HL-60 (cell line): Measurements from ENCODE around the gene PRKCG.

Source experiments
- DNase-seq, 2 experiments: peaks; one replicate each; pipeline ENCODE4 v3.0.0-alpha.2; 2010 to 2020; ENCODE audit warnings: low read depth in 1 of 2, low spot score in 1 of 2
- H3K27ac ChIP-seq: fragments of 250-450 bp; sonication (Bioruptor Pico); replicated peaks from 2 replicates; pipeline ENCODE4 v1.5.1; 2020; ENCODE audit warnings: mild to moderate bottlenecking, moderate library complexity
- H3K27me3 ChIP-seq: fragments of 250-450 bp; sonication (Bioruptor Pico); 2 replicates; pipeline ENCODE4 v1.5.1; 2021; ENCODE audit warnings: mild to moderate bottlenecking, moderate library complexity; ENCODE audit not compliant: insufficient read depth, poor library complexity, severe bottlenecking
- H3K4me3 ChIP-seq: replicated peaks from 2 replicates; pipeline ENCODE4 v1.5.1; 2011; ENCODE audit warnings: mild to moderate bottlenecking, control low read depth, low read length; ENCODE audit not compliant: insufficient read depth
- GABPA ChIP-seq: IDR thresholded peaks from 2 replicates; pipeline ENCODE4 v1.6.1; 2012; ENCODE audit warnings: low read depth
- POLR2AphosphoS5 ChIP-seq: IDR thresholded peaks from 2 replicates; pipeline ENCODE4 v1.6.1; 2012; ENCODE audit warnings: low read depth
- SPI1 ChIP-seq: IDR thresholded peaks from 2 replicates; pipeline ENCODE4 v1.6.1; 2012; ENCODE audit warnings: low read depth, mild to moderate bottlenecking, borderline replicate concordance
- TF ChIP-seq, protein P1 (sequence below): IDR thresholded peaks from 2 replicates; pipeline ENCODE4 v1.6.1; 2012; ENCODE audit warnings: low read depth; ENCODE audit not compliant: insufficient replicate concordance
- TF ChIP-seq, protein P2 (sequence below): IDR thresholded peaks from one replicate; pipeline ENCODE4 v1.5.1; 2011; ENCODE audit warnings: low read length, control low read depth, inconsistent platforms; ENCODE audit not compliant: insufficient read depth

The PRKCG gene

DNA sequence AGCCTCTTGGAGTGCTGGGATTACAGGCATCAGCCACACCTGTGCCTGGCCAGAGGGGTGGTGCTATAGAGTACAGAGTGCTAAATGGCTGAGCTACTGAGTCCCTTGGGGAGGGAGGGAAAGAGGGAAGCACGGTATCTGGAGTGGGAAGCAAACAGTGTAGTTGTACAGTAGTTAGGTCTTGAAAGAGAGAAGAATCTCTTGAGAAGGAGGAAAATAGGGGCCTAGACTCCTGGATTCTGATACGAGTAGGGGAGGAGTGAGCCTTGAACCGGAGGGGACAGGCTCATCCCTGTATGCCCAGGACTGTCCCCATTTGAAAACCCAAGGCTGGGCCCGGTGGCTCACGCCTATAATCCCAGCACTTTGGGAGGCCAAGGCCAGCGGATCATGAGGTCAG is 9.2 kb upstream of the PRKCG start:
- DNase-seq = no peak
- Histone ChIP-seq H3K27me3 (no peaks in the 10 kb centered on the region), H3K27ac (no peak overlapping the region), H3K4me3 (no peak overlapping the region)
- TF ChIP-seq GABPA = no peak

DNA sequence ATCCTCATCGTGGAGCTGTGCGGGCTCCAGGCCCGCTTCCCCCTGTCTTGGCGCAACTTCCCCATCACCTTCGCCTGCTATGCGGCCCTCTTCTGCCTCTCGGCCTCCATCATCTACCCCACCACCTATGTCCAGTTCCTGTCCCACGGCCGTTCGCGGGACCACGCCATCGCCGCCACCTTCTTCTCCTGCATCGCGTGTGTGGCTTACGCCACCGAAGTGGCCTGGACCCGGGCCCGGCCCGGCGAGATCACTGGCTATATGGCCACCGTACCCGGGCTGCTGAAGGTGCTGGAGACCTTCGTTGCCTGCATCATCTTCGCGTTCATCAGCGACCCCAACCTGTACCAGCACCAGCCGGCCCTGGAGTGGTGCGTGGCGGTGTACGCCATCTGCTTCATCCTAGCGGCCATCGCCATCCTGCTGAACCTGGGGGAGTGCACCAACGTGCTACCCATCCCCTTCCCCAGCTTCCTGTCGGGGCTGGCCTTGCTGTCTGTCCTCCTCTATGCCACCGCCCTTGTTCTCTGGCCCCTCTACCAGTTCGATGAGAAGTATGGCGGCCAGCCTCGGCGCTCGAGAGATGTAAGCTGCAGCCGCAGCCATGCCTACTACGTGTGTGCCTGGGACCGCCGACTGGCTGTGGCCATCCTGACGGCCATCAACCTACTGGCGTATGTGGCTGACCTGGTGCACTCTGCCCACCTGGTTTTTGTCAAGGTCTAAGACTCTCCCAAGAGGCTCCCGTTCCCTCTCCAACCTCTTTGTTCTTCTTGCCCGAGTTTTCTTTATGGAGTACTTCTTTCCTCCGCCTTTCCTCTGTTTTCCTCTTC is 8.0 kb upstream of the PRKCG start:
- TF ChIP-seq SPI1 (no peak), POLR2AphosphoS5 (no peak; the same call in 1 of the 2 replicates), GABPA (no peak)
- TF ChIP-seq, protein P1, sequence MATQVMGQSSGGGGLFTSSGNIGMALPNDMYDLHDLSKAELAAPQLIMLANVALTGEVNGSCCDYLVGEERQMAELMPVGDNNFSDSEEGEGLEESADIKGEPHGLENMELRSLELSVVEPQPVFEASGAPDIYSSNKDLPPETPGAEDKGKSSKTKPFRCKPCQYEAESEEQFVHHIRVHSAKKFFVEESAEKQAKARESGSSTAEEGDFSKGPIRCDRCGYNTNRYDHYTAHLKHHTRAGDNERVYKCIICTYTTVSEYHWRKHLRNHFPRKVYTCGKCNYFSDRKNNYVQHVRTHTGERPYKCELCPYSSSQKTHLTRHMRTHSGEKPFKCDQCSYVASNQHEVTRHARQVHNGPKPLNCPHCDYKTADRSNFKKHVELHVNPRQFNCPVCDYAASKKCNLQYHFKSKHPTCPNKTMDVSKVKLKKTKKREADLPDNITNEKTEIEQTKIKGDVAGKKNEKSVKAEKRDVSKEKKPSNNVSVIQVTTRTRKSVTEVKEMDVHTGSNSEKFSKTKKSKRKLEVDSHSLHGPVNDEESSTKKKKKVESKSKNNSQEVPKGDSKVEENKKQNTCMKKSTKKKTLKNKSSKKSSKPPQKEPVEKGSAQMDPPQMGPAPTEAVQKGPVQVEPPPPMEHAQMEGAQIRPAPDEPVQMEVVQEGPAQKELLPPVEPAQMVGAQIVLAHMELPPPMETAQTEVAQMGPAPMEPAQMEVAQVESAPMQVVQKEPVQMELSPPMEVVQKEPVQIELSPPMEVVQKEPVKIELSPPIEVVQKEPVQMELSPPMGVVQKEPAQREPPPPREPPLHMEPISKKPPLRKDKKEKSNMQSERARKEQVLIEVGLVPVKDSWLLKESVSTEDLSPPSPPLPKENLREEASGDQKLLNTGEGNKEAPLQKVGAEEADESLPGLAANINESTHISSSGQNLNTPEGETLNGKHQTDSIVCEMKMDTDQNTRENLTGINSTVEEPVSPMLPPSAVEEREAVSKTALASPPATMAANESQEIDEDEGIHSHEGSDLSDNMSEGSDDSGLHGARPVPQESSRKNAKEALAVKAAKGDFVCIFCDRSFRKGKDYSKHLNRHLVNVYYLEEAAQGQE = no peak
- DNase-seq = no peak

DNA sequence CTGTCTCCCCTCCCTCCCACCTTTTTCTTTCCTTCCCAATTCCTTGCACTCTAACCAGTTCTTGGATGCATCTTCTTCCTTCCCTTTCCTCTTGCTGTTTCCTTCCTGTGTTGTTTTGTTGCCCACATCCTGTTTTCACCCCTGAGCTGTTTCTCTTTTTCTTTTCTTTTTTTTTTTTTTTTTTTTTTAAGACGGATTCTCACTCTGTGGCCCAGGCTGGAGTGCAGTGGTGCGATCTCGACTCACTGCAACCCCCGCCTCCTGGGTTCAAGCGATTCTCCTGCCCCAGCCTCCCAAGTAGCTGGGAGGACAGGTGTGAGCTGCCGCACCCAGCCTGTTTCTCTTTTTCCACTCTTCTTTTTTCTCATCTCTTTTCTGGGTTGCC is 7.4 kb upstream of the PRKCG start:
- Histone ChIP-seq H3K27ac (no peak overlapping the region), H3K4me3 (no peak overlapping the region), H3K27me3 (peaks cover 2% of the 10 kb centered on the region)
- no peak for TF ChIP-seq GABPA
- TF ChIP-seq, protein P2, sequence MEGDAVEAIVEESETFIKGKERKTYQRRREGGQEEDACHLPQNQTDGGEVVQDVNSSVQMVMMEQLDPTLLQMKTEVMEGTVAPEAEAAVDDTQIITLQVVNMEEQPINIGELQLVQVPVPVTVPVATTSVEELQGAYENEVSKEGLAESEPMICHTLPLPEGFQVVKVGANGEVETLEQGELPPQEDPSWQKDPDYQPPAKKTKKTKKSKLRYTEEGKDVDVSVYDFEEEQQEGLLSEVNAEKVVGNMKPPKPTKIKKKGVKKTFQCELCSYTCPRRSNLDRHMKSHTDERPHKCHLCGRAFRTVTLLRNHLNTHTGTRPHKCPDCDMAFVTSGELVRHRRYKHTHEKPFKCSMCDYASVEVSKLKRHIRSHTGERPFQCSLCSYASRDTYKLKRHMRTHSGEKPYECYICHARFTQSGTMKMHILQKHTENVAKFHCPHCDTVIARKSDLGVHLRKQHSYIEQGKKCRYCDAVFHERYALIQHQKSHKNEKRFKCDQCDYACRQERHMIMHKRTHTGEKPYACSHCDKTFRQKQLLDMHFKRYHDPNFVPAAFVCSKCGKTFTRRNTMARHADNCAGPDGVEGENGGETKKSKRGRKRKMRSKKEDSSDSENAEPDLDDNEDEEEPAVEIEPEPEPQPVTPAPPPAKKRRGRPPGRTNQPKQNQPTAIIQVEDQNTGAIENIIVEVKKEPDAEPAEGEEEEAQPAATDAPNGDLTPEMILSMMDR = no peak
- TF ChIP-seq, protein P1 = no peak
- no peak for TF ChIP-seq POLR2AphosphoS5
- no peak for TF ChIP-seq SPI1
- no peak for DNase-seq

More for the DNA sequence above, 8.0 kb upstream of the PRKCG start:
- no peaks in the 10 kb centered on the region for H3K27me3 ChIP-seq
- no peak overlapping the region for H3K27ac ChIP-seq
- no peak overlapping the region for H3K4me3 ChIP-seq

DNA sequence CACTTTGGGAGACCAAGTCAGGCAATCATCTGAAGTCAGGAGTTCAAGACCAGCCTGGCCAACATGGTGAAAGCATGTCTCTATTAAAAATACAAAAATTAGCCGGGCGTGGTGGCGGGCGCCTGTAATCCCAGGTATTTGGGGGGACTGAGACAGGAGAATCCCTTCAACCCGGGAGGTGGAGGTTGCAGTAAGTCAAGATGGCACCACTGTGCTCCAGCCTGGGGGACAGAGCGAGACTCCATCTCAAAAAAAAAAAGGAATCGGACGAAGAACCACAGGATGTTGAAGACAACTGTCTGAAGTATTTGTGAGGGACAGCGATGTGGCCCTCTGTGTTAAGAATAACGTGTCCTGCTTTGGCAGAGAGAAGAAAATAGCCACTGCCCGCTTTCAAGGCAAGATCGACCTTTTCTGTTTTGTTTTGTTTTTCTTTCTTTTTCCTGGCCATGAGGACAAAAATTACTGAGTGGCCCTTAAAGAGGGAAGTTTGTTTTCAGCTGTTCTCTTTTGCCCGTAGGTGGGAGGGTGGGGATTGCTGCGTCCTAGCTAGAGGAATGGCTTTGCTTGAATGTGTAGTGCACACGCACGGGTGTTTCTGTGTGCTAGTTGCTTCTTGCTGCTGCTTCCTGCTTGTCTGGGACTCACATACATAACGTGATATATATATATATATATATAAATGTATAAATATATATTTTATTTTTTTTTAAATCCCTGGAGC is 6.2 kb upstream of the PRKCG start:
- Histone ChIP-seq H3K27ac (no peak overlapping the region), H3K4me3 (no peak overlapping the region), H3K27me3 (peaks cover 9% of the 10 kb centered on the region)
- DNase-seq = no peak
- TF ChIP-seq POLR2AphosphoS5 = no peak
- no peak for TF ChIP-seq SPI1
- TF ChIP-seq, protein P1 = no peak
- TF ChIP-seq, protein P2 = no peak
- TF ChIP-seq GABPA = no peak
